ENCODE measurements around the gene SPPL3.

The SPPL3 gene

DNA sequence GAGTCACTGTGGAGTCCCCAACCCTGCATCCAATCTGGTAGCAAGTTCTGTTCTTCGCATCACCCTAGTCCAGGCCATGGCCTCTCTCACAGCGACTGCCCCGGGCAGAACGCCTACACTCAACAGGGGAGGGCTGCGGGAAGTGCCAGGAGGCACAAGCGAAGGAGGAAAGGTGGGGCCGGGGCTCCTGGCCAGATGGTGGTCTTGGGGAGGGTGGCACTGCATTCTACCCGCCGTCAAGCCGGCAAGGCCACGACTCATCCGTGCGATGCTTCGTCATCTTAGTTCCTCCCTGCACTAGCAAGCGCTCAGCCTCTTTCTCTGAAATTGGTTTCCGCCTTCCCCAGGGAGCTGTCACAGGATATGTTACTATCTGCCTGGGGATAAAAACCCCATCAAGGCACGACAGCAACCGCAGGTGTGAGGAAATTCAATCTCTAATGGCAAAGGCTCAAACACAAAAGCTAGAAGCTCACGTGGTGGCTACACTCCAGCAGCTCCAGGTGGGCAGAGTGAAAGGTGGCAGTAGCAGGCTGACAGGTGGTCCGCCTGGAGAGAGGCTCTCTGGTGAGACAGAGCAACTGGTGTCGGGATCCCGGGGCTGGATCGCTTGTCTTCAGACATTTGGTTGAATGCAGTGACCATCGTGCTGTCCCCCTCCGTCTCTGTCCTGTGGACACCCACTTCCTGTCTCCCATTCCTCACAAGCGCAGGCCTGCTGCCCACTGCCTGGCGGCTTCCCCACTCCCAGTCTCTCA is 144.4 kb downstream of the SPPL3 start (continued):
- TF ChIP-seq POU6F1 (CRISPR knock-in tag; IDR thresholded peaks at IDR 0.05; ENCODE audit: borderline replicate concordance, low read depth) = no peak
- TF ChIP-seq GLIS3 (CRISPR knock-in tag; IDR thresholded peaks at IDR 0.05) = no peak

DNA sequence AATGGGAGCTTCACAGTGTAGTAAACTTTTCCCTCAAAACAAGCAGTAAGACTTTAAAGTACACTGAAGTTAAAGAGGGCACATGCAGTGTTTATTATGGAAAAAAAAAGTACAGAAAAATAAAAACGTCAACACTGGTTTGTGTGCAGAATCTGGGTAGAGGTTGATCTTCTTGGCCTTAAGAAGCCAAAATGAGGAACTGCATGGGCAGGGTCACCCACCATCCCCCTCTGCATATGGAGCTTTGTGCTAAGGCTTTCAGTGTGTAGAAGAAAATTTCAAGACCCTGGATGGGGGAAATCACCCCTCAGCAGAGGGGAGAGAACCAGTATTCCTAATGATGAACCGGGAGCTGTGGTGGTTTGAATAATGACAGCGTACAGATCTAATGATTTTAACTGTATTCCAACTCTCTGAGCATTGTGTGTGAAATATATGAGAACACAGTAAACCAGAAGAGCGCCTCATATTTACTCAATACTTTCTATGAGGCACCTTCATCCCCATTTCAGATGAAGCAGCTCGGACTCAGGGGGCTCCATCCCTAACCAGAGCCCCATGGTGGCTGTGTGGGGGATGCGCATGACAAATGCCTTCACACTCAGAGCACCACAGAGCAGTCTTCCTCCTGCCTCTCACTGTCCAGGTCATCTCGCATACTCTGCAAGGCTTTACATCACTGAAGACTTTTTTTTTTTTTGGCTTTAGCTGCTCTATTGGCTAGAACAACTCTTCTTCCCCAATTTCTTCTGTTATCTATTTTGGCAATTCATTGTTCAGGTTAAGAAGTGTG is 145.2 kb downstream of the SPPL3 start:
- no peak for ATAC-seq
- TF ChIP-seq RARB (CRISPR knock-in tag; IDR thresholded peaks at IDR 0.05) = no peak
- no peak for TF ChIP-seq ISL1 (CRISPR knock-in tag; IDR thresholded peaks at IDR 0.05)
- TF ChIP-seq ZFP3 (CRISPR knock-in tag; IDR thresholded peaks at IDR 0.05) = no peak
- no peak for TF ChIP-seq ZFP30 (CRISPR knock-in tag; IDR thresholded peaks at IDR 0.05)
- TF ChIP-seq TCF4 (CRISPR knock-in tag; IDR thresholded peaks at IDR 0.05; ENCODE audit: borderline replicate concordance) = no peak
- TF ChIP-seq ZC3H10 (CRISPR knock-in tag; IDR thresholded peaks at IDR 0.05) = no peak
- TF ChIP-seq ZNF8 (CRISPR knock-in tag; IDR thresholded peaks at IDR 0.05) = no peak
- TF ChIP-seq PPARA (CRISPR knock-in tag; IDR thresholded peaks at IDR 0.05; ENCODE audit: borderline replicate concordance) = no peak
- TF ChIP-seq ZNF565 (CRISPR knock-in tag; conservative IDR thresholded peaks at IDR 0.05; ENCODE audit: low read depth) = no peak
- TF ChIP-seq CSDC2 (CRISPR knock-in tag; IDR thresholded peaks at IDR 0.05) = no peak
- TF ChIP-seq, protein P1, sequence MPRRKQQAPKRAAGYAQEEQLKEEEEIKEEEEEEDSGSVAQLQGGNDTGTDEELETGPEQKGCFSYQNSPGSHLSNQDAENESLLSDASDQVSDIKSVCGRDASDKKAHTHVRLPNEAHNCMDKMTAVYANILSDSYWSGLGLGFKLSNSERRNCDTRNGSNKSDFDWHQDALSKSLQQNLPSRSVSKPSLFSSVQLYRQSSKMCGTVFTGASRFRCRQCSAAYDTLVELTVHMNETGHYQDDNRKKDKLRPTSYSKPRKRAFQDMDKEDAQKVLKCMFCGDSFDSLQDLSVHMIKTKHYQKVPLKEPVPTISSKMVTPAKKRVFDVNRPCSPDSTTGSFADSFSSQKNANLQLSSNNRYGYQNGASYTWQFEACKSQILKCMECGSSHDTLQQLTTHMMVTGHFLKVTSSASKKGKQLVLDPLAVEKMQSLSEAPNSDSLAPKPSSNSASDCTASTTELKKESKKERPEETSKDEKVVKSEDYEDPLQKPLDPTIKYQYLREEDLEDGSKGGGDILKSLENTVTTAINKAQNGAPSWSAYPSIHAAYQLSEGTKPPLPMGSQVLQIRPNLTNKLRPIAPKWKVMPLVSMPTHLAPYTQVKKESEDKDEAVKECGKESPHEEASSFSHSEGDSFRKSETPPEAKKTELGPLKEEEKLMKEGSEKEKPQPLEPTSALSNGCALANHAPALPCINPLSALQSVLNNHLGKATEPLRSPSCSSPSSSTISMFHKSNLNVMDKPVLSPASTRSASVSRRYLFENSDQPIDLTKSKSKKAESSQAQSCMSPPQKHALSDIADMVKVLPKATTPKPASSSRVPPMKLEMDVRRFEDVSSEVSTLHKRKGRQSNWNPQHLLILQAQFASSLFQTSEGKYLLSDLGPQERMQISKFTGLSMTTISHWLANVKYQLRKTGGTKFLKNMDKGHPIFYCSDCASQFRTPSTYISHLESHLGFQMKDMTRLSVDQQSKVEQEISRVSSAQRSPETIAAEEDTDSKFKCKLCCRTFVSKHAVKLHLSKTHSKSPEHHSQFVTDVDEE (CRISPR knock-in tag; IDR thresholded peaks at IDR 0.05) = no peak
- TF ChIP-seq OSR1 (CRISPR knock-in tag; IDR thresholded peaks at IDR 0.05) = no peak
- no peak for TF ChIP-seq CSRNP3 (CRISPR knock-in tag; IDR thresholded peaks at IDR 0.05)
- no peak for TF ChIP-seq ARNTL (CRISPR knock-in tag; IDR thresholded peaks at IDR 0.05; ENCODE audit: borderline replicate concordance, low read depth)
- no peak for TF ChIP-seq ESRRG (CRISPR knock-in tag; IDR thresholded peaks at IDR 0.05)
- TF ChIP-seq, protein P2, sequence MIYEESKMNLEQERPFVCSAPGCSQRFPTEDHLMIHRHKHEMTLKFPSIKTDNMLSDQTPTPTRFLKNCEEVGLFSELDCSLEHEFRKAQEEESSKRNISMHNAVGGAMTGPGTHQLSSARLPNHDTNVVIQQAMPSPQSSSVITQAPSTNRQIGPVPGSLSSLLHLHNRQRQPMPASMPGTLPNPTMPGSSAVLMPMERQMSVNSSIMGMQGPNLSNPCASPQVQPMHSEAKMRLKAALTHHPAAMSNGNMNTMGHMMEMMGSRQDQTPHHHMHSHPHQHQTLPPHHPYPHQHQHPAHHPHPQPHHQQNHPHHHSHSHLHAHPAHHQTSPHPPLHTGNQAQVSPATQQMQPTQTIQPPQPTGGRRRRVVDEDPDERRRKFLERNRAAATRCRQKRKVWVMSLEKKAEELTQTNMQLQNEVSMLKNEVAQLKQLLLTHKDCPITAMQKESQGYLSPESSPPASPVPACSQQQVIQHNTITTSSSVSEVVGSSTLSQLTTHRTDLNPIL (CRISPR knock-in tag; IDR thresholded peaks at IDR 0.05; ENCODE audit: low read depth) = no peak

DNA sequence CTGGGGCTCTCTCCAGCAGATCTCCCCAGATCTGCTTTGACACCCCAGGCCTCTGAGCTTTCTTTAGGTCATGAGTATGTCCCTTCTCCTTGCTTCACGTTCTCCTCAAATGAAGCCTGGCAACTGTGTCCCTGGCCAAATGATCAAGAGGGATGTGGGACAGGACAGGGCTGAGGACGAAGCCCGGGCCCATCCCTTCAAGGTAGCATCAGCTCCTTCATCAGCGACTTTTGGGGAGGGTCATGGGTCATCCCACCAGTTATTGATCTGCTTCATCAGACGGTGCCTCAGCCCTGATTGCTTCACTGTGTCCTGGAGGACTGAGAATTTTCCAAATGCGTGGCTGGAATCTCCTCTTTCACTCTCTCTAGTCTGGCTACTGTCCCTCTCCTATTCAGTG is 146.2 kb downstream of the SPPL3 start:
- no peak for ATAC-seq
- no peak for TF ChIP-seq ZNF70 (CRISPR knock-in tag; IDR thresholded peaks at IDR 0.05)
- TF ChIP-seq SNAI2 (CRISPR knock-in tag; IDR thresholded peaks at IDR 0.05) = no peak
- TF ChIP-seq, protein P2 (CRISPR knock-in tag; IDR thresholded peaks at IDR 0.05; ENCODE audit: low read depth) = no peak
- no peak for TF ChIP-seq ZC3H10 (CRISPR knock-in tag; IDR thresholded peaks at IDR 0.05)
- no peak for TF ChIP-seq TOX (CRISPR knock-in tag; IDR thresholded peaks at IDR 0.05; ENCODE audit: borderline replicate concordance)
- TF ChIP-seq BACH2 (CRISPR knock-in tag; IDR thresholded peaks at IDR 0.05; ENCODE audit: borderline replicate concordance) = no peak
- TF ChIP-seq ZNF8 (CRISPR knock-in tag; IDR thresholded peaks at IDR 0.05) = no peak
- TF ChIP-seq CSRNP3 (CRISPR knock-in tag; IDR thresholded peaks at IDR 0.05) = no peak
- TF ChIP-seq, protein P1 (CRISPR knock-in tag; IDR thresholded peaks at IDR 0.05) = no peak
- no peak for TF ChIP-seq GLIS3 (CRISPR knock-in tag; IDR thresholded peaks at IDR 0.05)
- no peak for TF ChIP-seq ISL1 (CRISPR knock-in tag; IDR thresholded peaks at IDR 0.05)
- TF ChIP-seq OSR1 (CRISPR knock-in tag; IDR thresholded peaks at IDR 0.05) = no peak
- TF ChIP-seq PPARA (CRISPR knock-in tag; IDR thresholded peaks at IDR 0.05; ENCODE audit: borderline replicate concordance) = no peak
- TF ChIP-seq ZNF565 (CRISPR knock-in tag; conservative IDR thresholded peaks at IDR 0.05; ENCODE audit: low read depth) = no peak
- TF ChIP-seq ARNTL (CRISPR knock-in tag; IDR thresholded peaks at IDR 0.05; ENCODE audit: borderline replicate concordance, low read depth) = no peak
- no peak for TF ChIP-seq CSDC2 (CRISPR knock-in tag; IDR thresholded peaks at IDR 0.05)
- no peak for TF ChIP-seq RARB (CRISPR knock-in tag; IDR thresholded peaks at IDR 0.05)

All from SK-N-SH treated with all-trans-retinoic acid at 6 μM for 48 hours (cell line).